Measurements from ENCODE around the gene PTPN4.

Gene PTPN4

DNA sequence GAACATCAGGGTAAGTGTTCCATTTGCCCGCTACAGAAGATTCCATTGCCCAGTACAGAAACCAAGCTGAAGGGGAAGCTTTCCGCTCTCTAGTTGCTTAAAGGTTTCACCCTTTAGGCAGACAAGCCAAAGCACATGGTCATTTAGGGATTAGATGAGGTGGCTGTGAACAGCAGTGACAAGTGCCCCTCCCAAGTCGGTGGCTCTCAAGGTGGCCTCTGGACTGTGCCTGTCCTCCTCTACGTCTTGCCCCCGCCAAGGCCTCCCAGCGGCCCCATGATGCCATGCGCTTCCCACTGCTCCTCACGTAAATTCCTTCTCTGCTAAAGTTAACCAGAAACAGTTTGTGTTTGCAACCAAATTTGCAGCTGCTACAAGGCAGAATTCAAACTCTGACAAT, 24.2 kb upstream of the PTPN4 start:
- no peak for DNase-seq

DNA sequence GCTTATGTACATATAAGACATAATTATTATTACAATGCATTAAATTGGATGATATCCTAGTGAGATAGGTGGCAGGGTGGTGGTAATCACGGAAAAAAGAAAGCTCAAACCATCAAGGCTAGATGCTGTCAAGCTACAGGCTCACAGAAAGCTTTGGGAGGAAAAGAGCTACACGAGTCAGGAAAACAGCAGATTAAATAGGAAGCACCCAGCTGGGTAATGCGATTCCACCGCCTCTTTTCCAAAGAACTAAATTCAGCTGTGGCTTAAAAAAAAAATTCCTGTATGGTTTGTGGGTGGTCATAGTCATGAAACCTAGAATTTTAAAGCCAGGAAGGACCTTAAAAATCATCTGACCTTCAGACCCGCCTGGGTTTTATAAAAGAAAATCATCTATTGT, 23.7 kb upstream of the PTPN4 start:
- DNase-seq = no peak

DNA sequence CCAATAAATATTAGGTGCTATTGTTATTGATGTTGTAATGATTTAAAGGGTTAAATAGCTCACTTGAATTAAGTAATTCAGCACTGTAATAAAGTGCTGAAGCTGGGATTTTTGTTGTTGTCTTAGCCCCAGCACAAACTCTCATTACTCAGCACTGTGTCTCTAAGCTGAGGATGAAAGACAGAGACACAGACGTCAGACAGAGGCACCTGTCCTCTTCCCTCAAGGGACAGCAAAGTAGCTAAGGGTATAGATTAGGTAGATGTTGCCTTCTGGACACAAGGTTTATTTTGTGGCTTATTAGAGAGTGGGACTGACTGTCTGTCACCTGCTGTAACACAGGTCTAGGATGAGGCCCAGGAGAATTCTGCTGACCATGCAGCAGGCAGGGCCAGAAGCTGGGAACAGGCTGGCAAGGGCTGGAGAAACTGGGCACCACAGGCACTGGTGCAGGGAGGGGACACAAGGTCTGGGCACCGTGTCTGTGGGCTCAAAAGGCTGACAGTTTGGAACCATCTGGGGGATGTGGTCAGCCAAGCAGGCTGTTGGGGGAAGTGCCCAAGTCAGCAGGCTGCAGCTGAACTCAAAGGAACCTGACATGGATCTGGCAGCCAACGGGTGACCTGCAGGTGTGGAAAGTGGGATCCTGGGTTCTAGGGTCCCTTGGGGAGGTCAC, 20.0 kb upstream of the PTPN4 start:
- no peak for DNase-seq

DNA sequence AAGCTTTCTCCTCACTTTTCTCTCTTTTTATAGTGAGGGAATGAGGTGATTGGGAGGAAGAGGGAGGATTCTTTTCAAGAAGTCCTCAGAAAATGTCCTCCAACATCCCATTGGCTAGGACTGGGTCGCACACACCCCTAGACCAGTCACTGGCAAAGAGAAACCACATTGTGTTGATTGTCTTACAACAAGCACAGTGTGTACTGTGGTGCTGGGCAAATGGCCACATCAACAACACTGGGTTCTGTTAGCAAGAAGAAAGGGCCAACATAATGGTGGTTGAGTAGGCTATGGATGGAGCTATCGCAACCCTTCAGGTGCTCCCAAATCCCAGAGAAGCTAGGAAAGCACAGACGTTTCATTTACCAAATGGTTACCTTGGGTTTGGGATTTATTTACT, 18.7 kb upstream of the PTPN4 start:
- no peak for DNase-seq

DNA sequence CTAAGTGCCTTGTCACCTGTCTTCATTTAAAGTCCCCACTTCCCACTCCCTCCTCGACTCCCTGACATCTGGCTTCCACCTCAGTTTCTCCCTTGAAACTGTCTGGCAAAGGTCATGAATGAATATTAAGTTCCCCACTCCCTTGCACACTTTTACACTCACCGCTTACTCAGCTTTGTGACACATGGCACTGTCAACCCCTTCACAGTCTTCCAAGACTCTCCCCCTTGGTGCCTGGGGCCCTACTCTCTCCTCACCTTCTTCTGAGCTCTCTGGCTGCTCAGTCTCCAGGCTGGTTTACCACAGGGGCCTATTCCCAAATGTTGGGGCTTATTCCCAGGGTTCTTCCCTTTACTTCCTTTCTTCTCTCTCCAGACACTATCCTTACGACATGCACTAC, 17.9 kb upstream of the PTPN4 start:
- no peak for DNase-seq

DNA sequence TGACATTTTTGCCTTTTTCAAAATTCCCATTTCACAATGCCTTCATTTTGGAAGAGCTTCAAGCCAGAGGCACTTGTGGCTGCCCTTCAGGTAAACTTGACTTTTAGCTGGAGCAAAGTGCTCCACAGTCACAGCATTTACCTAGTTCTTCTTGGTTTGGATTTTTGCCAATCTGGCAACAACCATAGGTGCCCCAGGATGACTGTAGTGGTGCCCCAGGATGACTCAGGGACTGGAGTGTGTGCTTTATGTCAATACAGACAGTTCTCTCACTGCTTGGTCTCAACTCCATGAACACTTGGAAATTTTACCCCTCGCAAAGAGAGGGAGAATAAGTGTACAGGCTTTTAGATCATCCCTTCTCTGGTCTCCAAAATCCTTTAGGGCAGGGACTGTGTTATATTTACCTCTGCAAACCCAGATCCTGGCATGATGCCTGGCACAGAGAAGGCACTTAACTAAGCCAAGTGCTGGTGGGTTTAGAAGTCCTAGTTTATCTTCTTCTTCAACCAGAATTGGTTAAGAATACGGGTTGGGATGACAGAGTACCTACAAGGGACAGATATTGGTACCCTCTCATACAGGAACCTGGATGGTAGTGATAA, 15.3 kb upstream of the PTPN4 start:
- DNase-seq = no peak

DNA sequence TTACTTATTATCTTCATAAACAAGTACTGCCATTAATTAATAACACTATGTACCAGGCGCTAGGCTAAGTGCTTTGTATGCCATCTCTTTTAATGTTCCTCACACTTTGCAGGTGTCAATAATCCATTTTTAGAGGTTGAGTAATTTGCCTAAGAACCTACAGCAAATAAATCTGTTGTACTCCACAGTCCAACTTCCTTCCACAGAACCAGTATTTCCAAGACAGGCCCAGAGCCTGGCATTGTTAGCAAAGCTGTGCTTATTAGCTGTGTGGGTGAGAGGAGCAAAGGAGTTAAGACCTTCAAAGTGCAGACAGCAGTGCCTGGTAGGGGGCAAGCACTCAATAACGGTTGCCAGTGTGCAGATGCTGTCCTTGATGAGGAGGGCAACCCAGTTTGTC, 14.2 kb upstream of the PTPN4 start:
- DNase-seq = no peak

DNA sequence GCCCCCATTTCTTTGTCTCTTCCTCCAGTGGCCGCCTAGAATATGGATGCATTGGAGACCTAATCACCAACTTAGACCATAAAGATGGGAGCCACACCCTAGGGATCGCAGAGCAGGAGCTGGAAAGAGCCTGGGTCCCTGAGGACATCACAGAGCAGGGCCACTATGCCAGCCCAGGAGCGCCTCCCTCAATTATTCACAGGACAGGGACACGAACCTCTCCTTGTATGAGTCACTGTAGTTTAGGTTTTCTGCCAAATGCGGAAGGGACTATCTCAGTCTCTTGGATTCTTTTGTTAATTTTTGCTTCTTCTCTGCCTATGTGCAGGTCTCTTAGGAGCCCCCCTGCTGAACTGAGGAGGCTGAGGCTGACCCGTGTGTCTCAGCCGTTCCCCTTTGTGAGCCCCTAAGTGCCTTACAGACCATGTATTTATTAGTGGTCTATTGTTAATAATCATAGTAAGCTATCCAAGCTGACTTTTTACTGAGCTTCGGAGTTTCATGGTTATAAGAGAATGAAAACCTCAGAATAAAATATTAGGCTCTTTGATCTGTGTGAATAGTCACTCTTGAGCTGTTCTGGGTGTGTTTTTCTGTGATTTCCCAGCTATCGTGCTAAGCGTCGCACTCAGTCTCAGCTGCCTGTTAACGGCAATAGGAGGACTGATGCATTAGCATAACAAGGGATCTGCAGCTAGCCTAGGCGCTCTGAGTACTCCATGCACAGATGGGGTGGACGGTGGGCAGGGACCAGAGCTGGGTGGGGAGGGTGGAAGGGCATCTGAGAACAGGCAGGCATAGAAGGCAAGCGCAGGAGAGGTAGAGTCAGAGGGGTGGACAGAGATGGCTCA, 12.7 kb upstream of the PTPN4 start:
- DNase-seq = no peak

DNA sequence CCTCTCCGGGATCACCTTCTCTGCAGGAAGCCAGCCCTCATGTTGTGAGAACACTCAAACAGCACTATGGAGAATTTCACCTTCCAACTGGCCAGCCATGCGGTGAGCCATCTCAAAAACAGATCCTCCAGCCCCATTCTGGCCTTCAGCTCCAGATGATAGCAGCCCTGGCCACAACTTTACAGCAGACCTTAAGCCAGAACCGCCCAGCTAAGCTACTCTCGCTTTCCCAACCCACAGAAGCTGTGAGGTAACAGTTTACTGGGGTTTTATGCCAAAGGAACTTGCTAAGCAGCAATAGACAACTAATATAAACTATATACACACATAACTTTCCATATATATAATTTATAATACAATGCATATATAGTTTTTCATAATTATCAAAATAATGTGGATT, 11.6 kb upstream of the PTPN4 start:
- no peak for DNase-seq

DNA sequence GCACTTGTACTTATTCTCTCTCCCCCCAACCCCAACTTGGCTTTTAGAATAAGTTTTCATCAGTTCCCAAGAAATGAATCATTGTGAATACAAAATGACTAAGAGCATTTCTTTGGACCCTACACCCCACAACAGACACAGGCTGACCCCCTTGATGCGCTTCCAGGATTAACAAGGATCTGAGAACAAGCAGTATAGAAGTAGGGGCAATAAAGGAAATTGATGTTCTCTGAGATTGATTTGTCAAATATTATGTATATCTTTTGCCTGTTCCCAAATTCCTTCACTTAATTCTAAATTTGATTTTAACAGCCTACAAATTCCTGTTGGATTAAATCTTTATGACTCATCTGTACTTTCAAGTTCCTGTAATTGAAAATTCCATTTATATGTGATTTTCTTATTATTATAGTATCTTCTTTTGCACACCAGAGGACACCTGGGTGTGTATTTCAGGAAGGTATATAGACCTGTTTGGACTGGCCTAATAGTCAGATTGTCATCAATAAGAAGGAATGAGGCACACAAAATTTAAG, 10.2 kb upstream of the PTPN4 start:
- no peak for DNase-seq

DNA sequence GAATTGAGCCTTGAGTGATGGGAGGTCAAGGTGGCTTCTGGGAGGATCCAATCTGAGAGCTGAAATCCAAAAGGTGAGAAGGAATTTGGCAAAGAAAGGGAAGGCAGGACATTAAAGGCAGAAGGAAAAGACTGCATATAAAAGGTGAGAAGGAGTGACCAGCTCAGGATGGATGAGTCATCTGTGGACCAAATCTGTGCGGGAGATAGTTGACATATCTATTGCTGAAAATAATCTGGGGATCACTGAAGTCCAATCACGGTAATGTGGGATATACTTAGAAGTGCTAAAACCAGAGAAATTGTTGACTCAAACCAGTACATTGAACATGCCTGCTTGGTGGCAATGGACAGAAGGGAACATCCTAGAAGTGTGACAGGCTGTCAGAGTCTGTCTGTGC, 8.0 kb upstream of the PTPN4 start:
- DNase-seq = no peak

DNA sequence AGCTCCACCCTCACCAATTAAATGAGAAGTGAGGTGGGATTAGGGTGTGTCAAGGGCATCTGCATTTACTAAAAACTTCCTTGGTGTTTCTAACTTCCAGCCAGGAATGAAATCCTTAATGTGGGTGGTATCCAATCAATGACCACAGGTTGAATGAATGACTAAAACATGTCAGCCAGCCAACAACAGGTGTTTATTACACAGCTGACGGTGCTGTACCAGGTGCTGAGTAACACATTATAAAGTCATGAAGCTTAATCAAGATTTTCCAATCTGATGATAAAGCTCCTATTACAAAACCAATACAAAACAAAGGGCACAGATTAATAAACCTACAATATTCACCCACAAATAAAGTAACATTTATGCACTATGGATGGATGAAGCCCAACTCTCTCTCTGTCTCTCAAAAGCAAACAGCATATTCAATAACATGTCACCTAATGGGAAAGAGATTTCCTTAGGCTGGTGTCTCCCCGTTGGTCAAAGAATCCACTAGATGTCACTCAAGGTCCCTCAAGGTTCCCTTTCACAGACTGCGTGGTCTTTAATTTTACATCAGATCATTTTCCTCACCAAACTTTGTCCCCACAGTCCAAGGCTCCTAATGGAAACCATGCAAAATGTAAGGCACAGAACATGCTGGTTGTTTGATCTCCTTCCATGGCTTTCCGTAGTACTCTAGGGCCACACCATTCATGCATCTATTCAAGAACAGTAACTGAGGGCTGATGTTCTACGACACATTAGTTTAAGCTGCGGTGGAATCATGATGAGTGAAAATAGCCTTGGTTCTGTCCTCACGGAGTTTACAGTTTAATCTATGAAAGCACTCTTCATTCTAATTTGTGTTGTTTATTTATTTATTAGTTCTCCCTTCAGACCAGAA, 6.4 kb upstream of the PTPN4 start:
- peak; percentile 52 for DNase-seq

DNA sequence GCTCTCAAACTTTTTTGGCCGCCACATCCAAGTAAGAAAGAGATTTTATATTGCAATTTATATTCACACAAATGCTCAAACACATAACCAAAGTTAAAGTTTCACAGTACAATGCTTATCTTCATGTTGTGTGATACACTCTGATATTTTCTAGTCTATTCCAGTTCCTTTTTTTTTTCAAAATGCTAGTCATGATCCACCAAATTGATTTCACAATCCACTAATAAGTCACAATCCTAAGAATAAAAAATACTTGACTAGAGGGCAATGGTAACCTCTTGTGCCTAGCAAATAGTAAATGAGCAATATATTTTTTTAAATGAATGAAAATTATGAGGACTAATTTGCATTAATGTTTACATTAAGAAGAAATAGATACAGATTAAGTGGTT, 5.8 kb upstream of the PTPN4 start:
- no peak for DNase-seq

DNA sequence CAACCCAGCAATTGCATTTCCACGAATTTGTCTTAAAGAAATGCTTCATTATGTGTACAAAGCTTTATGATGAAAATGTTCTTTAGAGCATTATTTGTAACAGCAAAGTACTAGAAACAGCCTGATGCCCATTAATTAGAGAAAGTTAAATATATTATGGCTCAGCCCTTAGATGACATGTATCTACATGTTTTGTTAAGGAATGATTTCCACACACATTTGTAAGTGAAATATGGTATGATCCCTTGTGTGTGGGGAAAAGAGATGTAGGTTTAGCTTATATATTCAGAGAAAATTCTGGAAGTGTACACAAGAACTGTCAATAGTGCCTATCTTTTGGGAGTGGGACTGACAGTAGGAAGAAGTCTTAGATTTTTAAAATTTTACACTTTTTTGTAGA, 3.8 kb upstream of the PTPN4 start:
- no peak for DNase-seq

DNA sequence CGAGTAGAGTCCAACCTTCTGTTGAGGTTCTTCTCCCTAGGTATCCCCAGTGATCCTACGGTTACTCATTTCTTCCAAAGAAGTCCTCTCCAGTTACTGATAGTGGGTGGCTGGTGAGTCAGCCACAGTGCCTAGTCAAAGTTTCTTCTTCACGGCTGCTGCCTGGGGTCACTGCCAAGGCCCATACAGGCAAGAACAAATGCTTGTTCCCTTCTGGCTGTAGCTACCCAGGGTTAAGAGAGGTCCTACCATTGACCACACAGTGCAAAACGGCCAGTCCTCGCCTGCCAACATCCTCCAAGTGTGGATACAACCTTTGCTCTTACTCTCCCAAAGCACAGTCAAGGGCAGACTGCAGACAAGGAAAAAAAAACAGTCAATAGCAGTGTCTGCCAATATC, 2.9 kb upstream of the PTPN4 start:
- no peak for DNase-seq

DNA sequence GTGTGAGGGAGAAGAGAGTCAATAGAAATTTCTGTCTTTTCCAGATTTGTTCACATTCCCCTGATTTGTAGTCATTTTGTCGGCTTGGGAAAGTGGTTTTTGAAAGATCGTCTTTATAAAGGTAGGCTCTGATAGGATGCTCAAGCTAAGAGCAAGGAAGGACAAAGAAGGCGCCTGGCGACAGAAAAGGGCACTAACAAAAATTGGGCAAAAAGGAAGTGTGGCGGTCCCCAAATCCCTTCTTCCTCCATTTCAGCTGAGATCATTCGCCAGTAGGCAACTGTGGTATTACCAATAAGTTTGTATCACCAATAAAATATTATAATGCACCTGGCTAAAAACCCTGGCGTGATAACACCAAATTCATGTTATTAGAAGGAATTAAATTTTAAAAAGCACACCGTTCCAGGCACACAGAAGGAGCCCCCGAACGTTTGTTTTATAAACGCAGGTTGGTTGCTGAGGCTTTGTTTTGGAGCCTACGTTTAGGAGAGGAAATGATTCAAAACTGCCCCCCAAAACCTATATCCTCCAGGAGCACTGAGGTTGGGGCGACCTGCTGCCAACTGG, 756 bp upstream of the PTPN4 start:
- no peak for DNase-seq

DNA sequence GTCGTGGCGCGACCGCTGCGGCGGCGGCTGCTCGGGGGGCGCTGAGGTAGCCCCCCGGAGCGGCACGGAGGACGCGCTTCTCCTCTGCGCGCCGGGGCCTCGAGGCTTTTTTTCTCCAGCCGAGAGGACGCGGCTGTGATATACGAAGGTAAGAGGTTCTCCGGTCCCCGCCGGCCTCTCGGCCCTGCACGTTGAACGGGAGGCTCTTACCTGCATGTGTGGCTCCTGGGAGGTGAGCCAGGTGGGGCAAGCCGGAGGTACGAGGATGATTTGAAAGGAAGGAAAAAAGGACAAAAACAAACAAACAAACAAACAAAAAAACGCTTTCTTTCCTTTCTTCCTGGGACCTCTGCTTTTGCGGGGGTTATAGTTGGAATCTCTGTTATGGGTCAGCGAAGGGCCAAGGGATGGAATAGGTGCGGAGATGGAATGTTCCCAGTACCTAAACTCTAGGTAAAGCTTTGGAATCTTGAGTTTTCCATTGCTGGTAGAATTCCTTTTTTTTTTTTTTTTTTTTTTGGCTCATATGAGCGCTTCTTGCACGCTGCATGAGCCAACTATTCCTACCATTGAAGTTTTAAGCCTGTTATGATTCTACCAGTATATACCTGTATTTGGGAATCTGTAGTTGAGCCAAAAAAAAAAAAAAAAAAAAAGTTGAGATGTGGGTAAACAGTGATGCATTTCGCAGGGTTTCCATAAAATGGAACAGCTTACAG, 674 bp downstream of the PTPN4 start:
- no peak for DNase-seq

DNA sequence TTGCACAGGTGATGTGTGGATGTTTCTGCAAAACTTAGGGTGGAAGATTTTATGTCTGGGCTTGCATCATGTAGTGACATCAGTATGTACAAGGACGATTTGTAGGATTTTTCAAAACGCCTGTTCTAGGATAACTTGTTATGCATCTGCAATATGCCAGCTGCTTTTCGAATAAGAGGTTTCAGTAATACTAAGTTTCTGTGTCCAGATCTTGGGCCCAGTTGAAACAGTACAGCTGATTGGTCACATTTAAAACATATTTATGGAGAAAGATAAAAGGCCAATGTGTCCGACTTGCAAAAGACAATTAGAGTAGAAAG, 1.2 kb downstream of the PTPN4 start:
- DNase-seq = no peak

DNA sequence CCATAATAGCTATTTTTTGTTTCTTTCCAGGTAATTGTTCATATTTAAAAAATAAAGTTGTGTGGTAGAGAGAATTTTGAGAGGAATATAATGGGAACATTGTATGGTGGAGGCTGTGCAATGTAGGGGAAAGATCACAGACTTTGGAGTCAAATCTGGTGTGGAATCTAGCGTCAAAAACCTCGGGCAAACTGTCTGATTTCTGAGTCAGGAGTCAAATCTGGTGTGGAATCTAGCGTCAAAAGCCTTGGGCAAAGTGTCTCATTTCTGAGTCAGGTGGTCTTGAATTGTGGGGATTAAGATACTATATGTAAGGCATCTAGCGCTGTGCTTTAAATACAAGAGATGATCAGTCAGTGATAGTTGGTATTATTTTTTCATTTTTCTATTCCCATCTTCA, 5.1 kb downstream of the PTPN4 start:
- no peak for DNase-seq

DNA sequence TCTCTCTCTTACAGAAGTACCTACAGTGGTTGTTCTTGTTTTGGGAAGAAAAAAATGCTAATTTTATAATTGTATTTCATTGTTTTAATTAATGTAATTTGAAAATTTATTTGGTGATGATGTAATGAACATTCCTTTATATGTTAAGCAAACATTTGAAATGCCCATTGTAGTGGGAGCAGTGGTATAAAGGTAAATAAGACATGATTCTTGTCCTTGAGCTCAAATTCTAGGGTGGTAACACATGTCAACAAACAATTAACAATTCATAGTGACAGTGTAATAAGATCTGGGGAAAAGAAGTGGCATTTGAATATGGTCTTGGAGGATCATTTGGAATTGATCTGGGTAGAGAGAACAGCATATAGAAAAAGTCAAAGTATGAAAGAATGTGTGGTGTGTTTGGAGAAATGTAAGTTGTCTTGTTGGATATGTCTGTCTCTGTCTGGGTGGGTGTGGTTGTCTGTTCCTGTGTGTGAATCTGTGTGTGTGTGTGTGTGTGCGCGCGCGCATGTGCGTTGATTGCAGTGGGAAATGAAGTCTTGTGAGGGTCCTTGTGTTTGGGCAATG, 5.8 kb downstream of the PTPN4 start:
- DNase-seq = no peak

DNA sequence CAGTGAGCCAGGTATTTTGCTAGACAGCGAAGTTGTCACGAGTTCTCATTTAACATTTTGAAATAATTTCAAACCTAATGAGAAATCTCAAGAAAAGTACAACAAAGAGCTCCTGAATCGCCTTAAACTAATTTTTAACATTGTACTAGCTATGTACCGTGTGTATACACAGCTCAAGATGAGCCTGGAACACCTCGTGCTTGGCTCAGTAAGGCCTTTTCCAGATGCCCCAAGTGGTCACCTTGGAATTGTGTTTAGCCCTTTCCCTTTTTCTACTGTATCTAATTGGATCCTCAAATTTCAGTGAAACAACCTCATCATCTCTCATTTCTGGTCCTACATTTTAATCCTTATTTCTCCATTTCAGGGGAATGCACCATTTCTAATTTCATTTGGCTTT, 7.2 kb downstream of the PTPN4 start:
- DNase-seq = no peak

DNA sequence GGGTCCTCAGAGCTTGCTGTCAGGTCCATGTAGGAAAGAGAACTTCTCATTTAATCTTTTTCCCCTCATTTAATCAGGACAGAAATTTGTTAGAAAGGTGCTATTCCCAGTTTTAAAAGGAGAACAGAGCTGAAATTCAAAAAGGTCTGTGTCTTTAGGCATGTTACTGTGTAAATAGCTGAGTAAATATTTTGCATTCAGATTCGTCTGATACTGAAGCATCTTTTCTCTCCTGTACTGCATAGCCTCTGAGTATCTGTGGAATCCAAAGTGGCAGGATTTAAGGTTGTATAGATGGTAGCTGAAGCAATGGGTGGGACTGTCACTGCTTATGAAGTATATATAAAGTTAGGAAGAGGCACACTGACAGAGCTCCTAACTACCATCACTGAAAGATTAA, 9.0 kb downstream of the PTPN4 start:
- DNase-seq = no peak

Measured in NCI-H1436 (cell line).